ENCODE results near the gene CNGA2.

The CNGA2 gene

GRCh38 chrX:151762802-151763201 lies 28.3 kb downstream of the CNGA2 start:
- no peak overlapping the region for H3K9ac ChIP-seq (ENCODE audit: low read length)
- H3K36me3 ChIP-seq (replicated peaks; ENCODE audit: insufficient read depth, low read length) = no peaks in the 10 kb centered on the region
- no peak overlapping the region for H3K4me3 ChIP-seq (ENCODE audit: low read length)
- H3K4me2 ChIP-seq (ENCODE audit: low read depth, low read length) = no peak overlapping the region
- no peaks in the 10 kb centered on the region for H3K4me1 ChIP-seq (ENCODE audit: low read length)
- H2AFZ ChIP-seq (ENCODE audit: low read length) = no peak overlapping the region
- no peaks in the 10 kb centered on the region for H3K27me3 ChIP-seq (replicated peaks; ENCODE audit: insufficient read depth, low read length)
- DNase-seq = no peak
- TF ChIP-seq EZH2 (optimal IDR thresholded peaks at IDR 0.05; ENCODE audit: low read depth, low read length) (no peak), CTCF (IDR thresholded peaks at IDR 0.05; ENCODE audit: low read length) (no peak), EZH2phosphoT487 (IDR thresholded peaks at IDR 0.05; ENCODE audit: low read length) (no peak)
- H4K20me1 ChIP-seq (ENCODE audit: insufficient read depth, low read length) = no peaks in the 10 kb centered on the region
- H3K9me3 ChIP-seq (replicated peaks; ENCODE audit: insufficient read depth, low read length) = no peaks in the 10 kb centered on the region
- no peaks in the 10 kb centered on the region for H3K79me2 ChIP-seq (ENCODE audit: low read length)
- no peak overlapping the region for H3K27ac ChIP-seq (ENCODE audit: low read length)
- H3K9me2 ChIP-seq (replicated peaks; ENCODE audit: insufficient read depth, low read length) = no peaks in the 10 kb centered on the region
- H3F3A ChIP-seq (ENCODE audit: insufficient read depth, low read length) = no peaks in the 10 kb centered on the region

- Histone ChIP-seq H2AFZ (ENCODE audit: low read length) (no peak overlapping the region), H3F3A (ENCODE audit: insufficient read depth, low read length) (no peaks in the 10 kb centered on the region), H3K36me3 (replicated peaks; ENCODE audit: insufficient read depth, low read length) (no peaks in the 10 kb centered on the region), H3K4me1 (ENCODE audit: low read length) (no peaks in the 10 kb centered on the region), H3K79me2 (ENCODE audit: low read length) (no peaks in the 10 kb centered on the region), H4K20me1 (ENCODE audit: insufficient read depth, low read length) (no peaks in the 10 kb centered on the region), H3K9ac (ENCODE audit: low read length) (no peak overlapping the region), H3K4me2 (ENCODE audit: low read depth, low read length) (no peak overlapping the region), H3K27ac (ENCODE audit: low read length) (no peak overlapping the region), H3K9me3 (replicated peaks; ENCODE audit: insufficient read depth, low read length) (no peaks in the 10 kb centered on the region), H3K4me3 (ENCODE audit: low read length) (no peak overlapping the region), H3K27me3 (replicated peaks; ENCODE audit: insufficient read depth, low read length) (no peaks in the 10 kb centered on the region), H3K9me2 (replicated peaks; ENCODE audit: insufficient read depth, low read length) (no peaks in the 10 kb centered on the region)
- DNase-seq = no peak
- TF ChIP-seq CTCF (IDR thresholded peaks at IDR 0.05; ENCODE audit: low read length) (no peak), EZH2phosphoT487 (IDR thresholded peaks at IDR 0.05; ENCODE audit: low read length) (no peak), EZH2 (optimal IDR thresholded peaks at IDR 0.05; ENCODE audit: low read depth, low read length) (no peak)
Measured at GRCh38 chrX:151763711-151764110, 29.2 kb downstream of the CNGA2 start.

GRCh38 chrX:151765026-151765425 lies 30.5 kb downstream of the CNGA2 start:
- H4K20me1 ChIP-seq (ENCODE audit: insufficient read depth, low read length) = no peaks in the 10 kb centered on the region
- no peaks in the 10 kb centered on the region for H3F3A ChIP-seq (ENCODE audit: insufficient read depth, low read length)
- H3K4me3 ChIP-seq (ENCODE audit: low read length) = no peak overlapping the region
- no peak overlapping the region for H2AFZ ChIP-seq (ENCODE audit: low read length)
- H3K9me3 ChIP-seq (replicated peaks; ENCODE audit: insufficient read depth, low read length) = no peaks in the 10 kb centered on the region
- H3K4me1 ChIP-seq (ENCODE audit: low read length) = no peaks in the 10 kb centered on the region
- TF ChIP-seq EZH2 (optimal IDR thresholded peaks at IDR 0.05; ENCODE audit: low read depth, low read length) (no peak), CTCF (IDR thresholded peaks at IDR 0.05; ENCODE audit: low read length) (no peak), EZH2phosphoT487 (IDR thresholded peaks at IDR 0.05; ENCODE audit: low read length) (no peak)
- H3K9me2 ChIP-seq (replicated peaks; ENCODE audit: insufficient read depth, low read length) = no peaks in the 10 kb centered on the region
- no peak overlapping the region for H3K9ac ChIP-seq (ENCODE audit: low read length)
- H3K4me2 ChIP-seq (ENCODE audit: low read depth, low read length) = no peak overlapping the region
- no peak overlapping the region for H3K27ac ChIP-seq (ENCODE audit: low read length)
- H3K27me3 ChIP-seq (replicated peaks; ENCODE audit: insufficient read depth, low read length) = no peaks in the 10 kb centered on the region
- no peaks in the 10 kb centered on the region for H3K79me2 ChIP-seq (ENCODE audit: low read length)
- no peak for DNase-seq
- H3K36me3 ChIP-seq (replicated peaks; ENCODE audit: insufficient read depth, low read length) = no peaks in the 10 kb centered on the region

Data from MM.1S (cell line).